ENCODE measurements around the gene PAOX.

GRCh38 chr10:133388973-133389818, 10.1 kb downstream of the PAOX start:
- TF ChIP-seq EP300 (IDR thresholded peaks at IDR 0.05) (no peak), CTCF (IDR thresholded peaks at IDR 0.05) (no peak), POLR2AphosphoS5 (IDR thresholded peaks at IDR 0.05) (no peak)
